ENCODE results near the gene TYSND1. TPM values are rescaled to one million over a fixed set of nuclear protein-coding genes. Genes with fewer than 3 reads are reported as not detected.

TYSND1 gene
- total RNA-seq, 2 donors from 2014 or later: 8.0 to 13.3 TPM

DNA sequence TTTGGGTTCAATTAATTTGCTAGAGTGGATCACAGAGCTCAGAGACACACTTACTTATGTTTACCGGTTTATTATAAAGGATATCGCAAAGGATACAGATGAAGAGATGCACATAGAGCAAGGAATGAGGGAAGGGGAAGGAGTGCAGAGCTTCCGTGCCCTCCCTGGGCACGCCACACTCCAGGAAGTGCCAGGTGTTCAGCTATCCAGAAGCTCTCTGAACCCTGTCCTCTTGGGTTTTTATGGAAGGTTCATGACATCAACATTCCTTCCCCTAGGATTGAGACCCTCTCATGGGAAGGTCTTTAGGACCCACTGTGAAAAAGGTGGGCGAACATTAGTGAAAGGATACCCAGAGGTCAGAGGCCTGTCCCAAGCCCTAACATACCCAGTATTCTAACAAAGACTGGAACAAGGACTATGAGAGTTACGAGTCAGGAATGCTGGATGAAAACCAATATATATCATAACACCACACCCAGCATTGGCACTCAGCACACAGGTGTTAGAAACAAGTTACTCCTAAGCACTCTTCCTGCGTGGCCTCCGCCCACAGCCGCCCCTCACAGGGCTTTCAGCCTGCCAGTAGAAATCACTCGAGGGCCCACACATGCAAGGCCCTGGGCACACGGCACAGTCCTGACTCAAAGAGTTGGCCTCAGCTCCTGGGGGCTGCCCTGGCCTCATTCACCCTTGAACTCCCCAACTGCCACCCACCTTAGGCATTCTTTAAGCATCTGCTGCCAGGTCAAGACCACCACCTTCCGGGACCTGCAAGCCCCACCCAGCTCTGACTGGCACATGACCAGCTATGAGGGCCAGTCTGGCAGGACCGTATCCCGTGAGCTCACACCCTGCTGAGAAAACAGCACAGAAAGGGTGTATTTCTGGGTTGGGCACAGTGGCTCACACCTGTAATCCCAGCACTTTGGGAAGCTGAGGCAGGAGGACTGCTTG is 8.3 kb downstream of the TYSND1 start:
- Mint-ChIP-seq H3K4me1 (ENCODE audit: low read depth in 2 of 2) (peaks cover 13 to 20% of the 10 kb centered on the region in 2 donors), H3K36me3 (no peaks in the 10 kb centered on the region), H3K4me3 (no peak overlapping the region), H3K27me3 (no peaks in the 10 kb centered on the region), H3K9me3 (no peaks in the 10 kb centered on the region), H3K27ac (no peak overlapping the region)
- DNase-seq (ENCODE audit: low spot score) (no peak), ATAC-seq (no peak)

DNA sequence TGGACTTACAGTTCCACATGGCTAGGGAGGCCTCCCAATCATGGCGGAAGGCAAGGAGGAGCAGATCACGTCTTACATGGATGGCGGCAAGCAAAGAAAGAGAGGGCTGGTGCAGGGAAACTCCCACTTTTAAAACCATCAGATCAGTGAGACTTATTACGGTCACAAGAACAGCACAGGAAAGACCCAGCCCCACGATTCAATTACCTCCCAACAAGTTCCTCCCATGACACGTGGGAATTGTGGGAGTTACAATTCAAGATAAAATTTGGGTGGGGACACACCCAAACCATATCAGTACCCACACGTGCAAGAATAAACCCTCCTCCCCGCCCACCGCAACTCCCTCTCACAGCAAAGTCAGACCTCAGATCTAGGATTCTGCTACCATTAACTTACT is 9.4 kb downstream of the TYSND1 start:
- H3K4me3 Mint-ChIP-seq: no peak overlapping the region
- H3K27ac Mint-ChIP-seq: no peak overlapping the region
- ATAC-seq: no peak
- H3K36me3 Mint-ChIP-seq: no peaks in the 10 kb centered on the region
- peaks cover 21 to 22% of the 10 kb centered on the region in 2 donors for H3K4me1 Mint-ChIP-seq (ENCODE audit: low read depth in 2 of 2)
- H3K9me3 Mint-ChIP-seq: no peaks in the 10 kb centered on the region
- no peak for DNase-seq (ENCODE audit: low spot score)
- no peaks in the 10 kb centered on the region for H3K27me3 Mint-ChIP-seq

DNA sequence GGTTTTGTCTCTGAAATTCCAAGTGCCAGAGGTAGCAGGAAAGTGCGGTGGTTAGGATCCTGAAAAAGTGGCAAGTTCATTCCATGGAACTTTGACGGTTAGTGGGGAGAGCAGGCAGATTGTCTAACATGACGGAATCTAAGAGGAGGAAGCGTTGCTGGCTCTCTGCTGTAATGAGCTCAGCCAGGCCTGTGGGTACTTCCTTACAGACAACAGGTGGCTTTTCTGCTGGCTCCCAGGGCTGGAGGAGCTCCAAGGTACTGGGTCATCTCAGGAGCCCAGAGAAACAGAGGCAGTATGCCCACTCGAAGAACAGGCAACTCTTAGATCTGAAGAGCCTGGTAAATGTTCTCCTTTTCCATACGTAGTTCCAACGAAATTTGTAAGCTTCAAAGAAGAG is 10.8 kb downstream of the TYSND1 start:
- Mint-ChIP-seq H3K27ac (no peak overlapping the region), H3K4me1 (ENCODE audit: low read depth in 2 of 2) (peaks cover 26 to 29% of the 10 kb centered on the region in 2 donors), H3K4me3 (no peak overlapping the region), H3K27me3 (no peaks in the 10 kb centered on the region), H3K36me3 (no peaks in the 10 kb centered on the region), H3K9me3 (no peaks in the 10 kb centered on the region)
- ATAC-seq (no peak), DNase-seq (ENCODE audit: low spot score) (no peak)

DNA sequence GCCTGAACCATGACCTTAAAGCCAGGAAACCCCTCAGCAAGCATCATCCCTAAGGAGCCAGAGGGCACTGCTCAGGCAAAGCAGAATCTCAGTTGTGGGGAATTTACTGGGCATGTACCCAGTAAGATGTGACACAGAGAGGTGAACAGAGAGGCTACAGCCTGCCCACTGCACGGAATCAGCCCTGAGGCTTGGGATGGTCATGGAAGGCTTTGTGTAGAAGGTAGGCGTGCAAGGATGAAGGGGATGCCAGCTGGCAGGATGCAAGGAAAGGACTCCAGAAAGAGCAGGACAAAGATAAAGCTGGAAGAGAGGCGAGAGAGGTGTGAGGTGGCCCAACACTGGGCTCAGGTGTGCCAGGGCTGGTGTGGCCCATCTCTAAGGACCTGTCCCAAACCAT is 11.5 kb downstream of the TYSND1 start:
- Mint-ChIP-seq H3K27ac (no peak overlapping the region), H3K4me1 (ENCODE audit: low read depth in 2 of 2) (peaks cover 26 to 35% of the 10 kb centered on the region in 2 donors), H3K27me3 (no peaks in the 10 kb centered on the region), H3K9me3 (no peaks in the 10 kb centered on the region), H3K36me3 (no peaks in the 10 kb centered on the region), H3K4me3 (no peak overlapping the region)
- ATAC-seq: no peak
- no peak for DNase-seq (ENCODE audit: low spot score)

DNA sequence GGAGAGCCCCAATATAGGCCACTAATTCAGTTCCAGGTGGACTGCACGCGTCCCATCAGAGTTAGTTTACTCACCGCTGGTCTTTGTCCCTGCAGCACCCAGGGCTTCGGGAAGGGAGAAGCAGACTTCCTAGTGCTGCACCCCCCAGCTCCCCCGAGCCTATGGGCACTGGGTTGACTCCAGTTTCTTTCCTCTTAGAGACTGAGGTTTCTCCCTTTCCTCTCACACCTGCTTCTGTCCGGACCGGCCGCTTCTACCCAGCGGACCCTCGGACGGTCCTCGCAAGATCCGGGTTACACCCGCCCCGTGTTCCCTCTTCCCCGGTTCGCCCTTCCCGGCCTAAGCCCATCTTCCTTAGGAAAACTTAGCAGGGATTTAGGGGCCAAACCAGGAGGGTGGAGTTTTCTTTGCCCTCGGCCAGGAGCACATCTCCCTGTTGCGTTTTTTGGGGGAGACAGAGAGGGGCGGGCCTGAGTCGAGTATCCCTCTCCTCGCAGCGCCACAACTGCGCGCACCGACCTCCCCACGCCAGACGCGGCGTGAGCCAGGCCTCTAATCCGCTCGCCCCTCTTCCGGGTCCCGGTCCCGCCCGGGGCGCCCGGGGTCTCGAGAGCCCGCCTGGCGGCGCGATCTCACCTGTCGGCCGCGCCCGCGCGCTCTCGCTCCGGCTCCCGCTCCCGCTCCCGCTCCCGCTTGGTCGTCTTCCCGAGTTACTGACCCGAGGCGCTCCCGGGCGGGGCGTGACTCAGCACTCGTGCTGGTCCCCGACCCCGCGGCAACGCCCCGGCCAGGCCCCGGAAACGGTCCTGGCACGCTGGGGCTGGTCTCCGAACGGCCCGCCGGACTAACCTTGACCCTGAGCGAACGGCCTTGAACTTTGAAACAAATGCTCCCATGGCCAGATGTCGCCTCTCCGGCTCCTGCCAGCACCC is 14.1 kb downstream of the TYSND1 start, which contains the start of gene AIFM2:
AIFM2 (minus strand) TSS at position 728 of the 932 bp plus-strand sequence. CDS start 8,741 bp downstream, outside the sequence.
- H3K4me1 Mint-ChIP-seq (ENCODE audit: low read depth in 2 of 2): peaks cover 21 to 34% of the 10 kb centered on the region in 2 donors

DNA sequence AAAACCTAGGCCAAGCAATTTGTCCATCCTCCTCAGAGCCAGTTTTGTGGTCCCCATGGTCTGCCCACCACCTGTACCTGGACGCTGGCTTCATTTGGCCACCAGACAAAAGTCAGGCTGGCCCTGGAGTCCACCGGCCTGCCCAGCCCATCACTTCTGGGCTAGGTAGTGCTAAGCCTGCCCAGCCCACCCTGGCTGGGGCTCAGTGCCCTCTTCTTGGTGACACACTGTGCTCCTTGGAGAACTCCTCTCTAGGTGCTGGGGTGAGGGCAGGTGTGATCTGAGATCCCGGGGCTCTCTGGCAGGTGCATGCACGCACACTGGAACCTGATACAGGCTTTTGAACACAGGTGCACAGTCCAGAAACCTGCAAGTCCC is 15.0 kb downstream of the TYSND1 start:
- no peaks in the 10 kb centered on the region for H3K36me3 Mint-ChIP-seq

More for the DNA sequence above, 14.1 kb downstream of the TYSND1 start, which contains the start of gene AIFM2:
- Mint-ChIP-seq H3K9me3 (no peaks in the 10 kb centered on the region), H3K36me3 (no peaks in the 10 kb centered on the region), H3K27ac (peak within 1 kb of the TSS; percentile 85 to 93), H3K4me3 (peak within 1 kb of the TSS; percentile 91), H3K27me3 (no peaks in the 10 kb centered on the region)
- ATAC-seq (peak; percentile 81 to 90), DNase-seq (ENCODE audit: low spot score) (peak; percentile 78)

DNA sequence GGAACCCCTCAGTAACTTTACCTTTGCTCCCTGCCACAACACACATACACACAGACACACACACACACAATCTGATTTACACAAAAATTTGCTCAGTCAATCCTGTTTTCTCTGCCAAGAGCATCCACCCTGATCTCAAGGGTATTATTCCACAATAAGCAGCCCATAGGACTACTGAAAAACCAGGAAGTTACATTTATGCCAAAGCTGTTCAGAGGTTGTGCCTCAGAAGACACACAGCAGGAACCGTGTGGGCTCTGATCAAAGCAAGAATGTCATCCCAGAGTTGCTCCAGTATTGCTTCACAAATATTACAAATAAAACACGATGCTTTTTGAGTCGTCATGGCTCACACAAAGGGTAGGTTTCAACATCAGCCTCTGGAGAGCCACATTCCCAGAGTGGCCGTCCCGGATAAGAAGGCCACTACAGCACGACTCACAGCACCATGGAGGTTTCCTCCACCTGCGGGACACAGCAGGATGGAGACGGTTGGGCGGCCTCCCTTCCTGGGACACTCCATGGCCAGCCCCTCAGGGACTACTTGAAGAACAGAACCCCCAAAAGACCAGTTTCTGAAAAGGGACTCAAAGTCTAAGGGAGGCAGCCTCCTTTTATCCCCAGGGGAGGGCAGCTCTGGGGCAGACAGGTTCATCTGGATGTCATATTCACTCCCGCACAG is 15.5 kb downstream of the TYSND1 start:
- DNase-seq (ENCODE audit: low spot score): no peak
- ATAC-seq: no peak
- no peak overlapping the region for H3K27ac Mint-ChIP-seq
- no peaks in the 10 kb centered on the region for H3K36me3 Mint-ChIP-seq
- H3K4me1 Mint-ChIP-seq (ENCODE audit: low read depth in 2 of 2): peaks cover 16 to 26% of the 10 kb centered on the region in 2 donors
- no peaks in the 10 kb centered on the region for H3K9me3 Mint-ChIP-seq
- no peak overlapping the region for H3K4me3 Mint-ChIP-seq
- no peaks in the 10 kb centered on the region for H3K27me3 Mint-ChIP-seq

More for the DNA sequence above, 15.0 kb downstream of the TYSND1 start:
- Mint-ChIP-seq H3K27ac (peak overlapping the region; percentile 85 to 93), H3K9me3 (no peaks in the 10 kb centered on the region), H3K4me1 (ENCODE audit: low read depth in 2 of 2) (peaks cover 16 to 26% of the 10 kb centered on the region in 2 donors), H3K27me3 (no peaks in the 10 kb centered on the region), H3K4me3 (peak overlapping the region; percentile 91)
- ATAC-seq (no peak), DNase-seq (ENCODE audit: low spot score) (no peak)

DNA sequence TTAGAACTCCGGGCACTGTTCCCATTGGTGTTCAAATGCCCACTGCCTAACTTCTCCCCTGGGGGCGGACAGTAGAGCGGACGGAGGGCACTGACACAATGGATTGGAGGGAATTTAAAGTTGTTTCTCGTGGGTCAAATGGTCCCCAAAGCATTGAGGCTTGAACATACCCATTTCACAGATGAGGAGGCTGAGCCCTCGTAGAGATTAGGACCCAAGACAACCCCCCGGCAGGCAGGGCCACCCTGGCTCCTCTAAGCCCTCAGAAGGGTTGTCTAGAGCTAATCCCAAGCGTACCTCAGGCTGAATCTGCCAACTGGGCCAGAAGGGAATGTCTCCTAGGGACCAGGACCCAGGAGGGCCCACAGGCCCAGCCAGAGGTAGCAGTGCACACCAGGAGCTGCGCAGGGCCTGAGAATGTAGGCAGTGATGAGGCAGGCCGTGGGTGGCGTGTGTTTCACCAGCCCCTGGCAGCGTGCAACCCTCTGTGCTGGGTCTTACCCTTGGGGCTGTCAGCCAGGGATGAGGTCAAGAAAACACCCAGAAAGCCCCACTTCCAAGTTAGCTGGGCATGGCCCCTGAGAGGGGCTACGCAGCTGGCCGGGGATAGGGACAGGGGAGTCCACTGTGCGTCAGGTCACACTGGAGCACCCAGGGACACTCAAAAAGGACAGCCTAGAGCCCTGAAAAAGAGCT is 19.7 kb downstream of the TYSND1 start:
- ATAC-seq: no peak
- H3K27ac Mint-ChIP-seq: no peak overlapping the region
- DNase-seq (ENCODE audit: low spot score): no peak
- H3K4me1 Mint-ChIP-seq (ENCODE audit: low read depth in 2 of 2): peaks cover under 1 to 27% of the 10 kb centered on the region in 2 donors
- H3K4me3 Mint-ChIP-seq: no peak overlapping the region
- H3K36me3 Mint-ChIP-seq: no peaks in the 10 kb centered on the region
- no peaks in the 10 kb centered on the region for H3K9me3 Mint-ChIP-seq
- no peaks in the 10 kb centered on the region for H3K27me3 Mint-ChIP-seq

DNA sequence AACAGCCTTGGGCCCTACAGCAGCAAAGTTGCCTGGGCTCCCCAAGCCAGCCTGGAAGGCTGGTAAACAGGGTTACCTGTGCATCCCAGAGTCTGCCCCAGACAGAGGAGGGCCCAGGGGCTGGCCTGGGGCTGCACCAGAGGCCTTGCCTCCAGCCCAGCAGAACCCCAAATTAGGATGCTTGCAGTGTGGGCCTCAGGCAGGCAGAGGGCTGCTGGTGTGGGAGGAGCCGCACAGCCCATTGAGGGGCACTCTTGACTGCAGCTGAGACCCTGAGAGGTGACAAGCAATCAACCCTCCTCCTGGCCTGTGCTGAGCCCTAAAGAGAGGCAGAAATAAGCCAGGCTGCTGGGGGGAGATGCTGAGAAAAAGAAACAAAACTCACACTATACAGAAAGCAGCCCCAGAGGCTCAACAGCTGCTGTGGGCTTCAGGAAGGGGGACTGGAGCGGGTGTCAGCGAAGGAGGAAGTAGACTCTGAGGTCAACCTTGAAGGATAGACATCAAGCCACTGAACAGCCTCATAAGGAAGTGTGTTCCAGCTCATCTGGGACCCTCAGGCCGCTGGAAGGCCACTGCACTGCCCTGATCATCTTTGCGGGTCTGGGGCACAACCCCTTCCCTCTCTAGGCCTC is 20.5 kb downstream of the TYSND1 start:
- Mint-ChIP-seq H3K27me3 (no peaks in the 10 kb centered on the region), H3K27ac (no peak overlapping the region), H3K36me3 (no peaks in the 10 kb centered on the region), H3K4me1 (ENCODE audit: low read depth in 2 of 2) (peaks cover 0 to 22% of the 10 kb centered on the region in 2 donors), H3K9me3 (no peaks in the 10 kb centered on the region), H3K4me3 (no peak overlapping the region)
- no peak for DNase-seq (ENCODE audit: low spot score)
- peak in 1 of 2 donors; percentile 32 for ATAC-seq

DNA sequence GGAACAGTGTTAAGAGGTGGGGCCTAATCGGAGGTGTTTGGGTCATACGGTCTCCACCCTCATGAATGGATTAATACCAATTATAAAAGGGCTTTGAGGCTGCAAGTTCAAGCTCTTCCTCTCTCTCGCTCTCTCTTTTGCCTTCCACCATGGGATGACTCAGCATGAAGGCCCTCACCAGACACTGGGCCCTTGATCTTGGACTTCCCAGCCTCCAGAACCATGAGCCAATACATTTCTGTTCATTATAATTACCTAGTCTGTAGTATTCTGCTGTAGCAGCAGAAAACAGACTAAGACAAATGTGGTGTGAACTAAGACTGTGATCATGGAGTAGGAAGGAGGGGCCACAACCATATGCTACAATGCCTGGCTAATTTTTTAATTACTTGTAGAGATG is 21.6 kb downstream of the TYSND1 start:
- Mint-ChIP-seq H3K27ac (no peak overlapping the region), H3K4me3 (no peak overlapping the region), H3K36me3 (no peaks in the 10 kb centered on the region), H3K27me3 (no peaks in the 10 kb centered on the region), H3K9me3 (no peaks in the 10 kb centered on the region), H3K4me1 (ENCODE audit: low read depth in 2 of 2) (peaks cover 0 to 14% of the 10 kb centered on the region in 2 donors)
- ATAC-seq (no peak), DNase-seq (ENCODE audit: low spot score) (no peak)

DNA sequence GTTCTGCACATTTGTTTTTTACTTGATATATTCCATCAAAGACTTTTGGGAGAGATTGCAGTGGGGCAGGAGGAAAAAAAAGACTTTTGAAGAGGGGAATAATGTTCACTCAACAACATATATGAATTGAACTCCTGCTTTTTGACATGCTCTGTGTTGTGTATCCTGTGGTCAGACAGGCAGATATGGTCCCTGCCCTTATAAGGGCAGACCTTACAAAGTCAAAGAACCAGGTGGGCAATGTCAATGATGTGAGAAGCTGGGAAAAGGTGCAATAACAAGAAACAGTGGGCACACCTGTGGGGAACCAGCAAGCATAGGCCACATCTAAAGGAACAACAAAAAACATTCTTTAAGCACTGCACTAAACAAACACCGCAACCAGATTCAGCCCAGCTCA is 22.1 kb downstream of the TYSND1 start:
- no peaks in the 10 kb centered on the region for H3K27me3 Mint-ChIP-seq
- no peak overlapping the region for H3K27ac Mint-ChIP-seq
- no peaks in the 10 kb centered on the region for H3K36me3 Mint-ChIP-seq
- H3K4me3 Mint-ChIP-seq: no peak overlapping the region
- no peaks in the 10 kb centered on the region for H3K9me3 Mint-ChIP-seq
- H3K4me1 Mint-ChIP-seq (ENCODE audit: low read depth in 2 of 2): peaks cover 0 to 14% of the 10 kb centered on the region in 2 donors
- no peak for ATAC-seq
- no peak for DNase-seq (ENCODE audit: low spot score)

DNA sequence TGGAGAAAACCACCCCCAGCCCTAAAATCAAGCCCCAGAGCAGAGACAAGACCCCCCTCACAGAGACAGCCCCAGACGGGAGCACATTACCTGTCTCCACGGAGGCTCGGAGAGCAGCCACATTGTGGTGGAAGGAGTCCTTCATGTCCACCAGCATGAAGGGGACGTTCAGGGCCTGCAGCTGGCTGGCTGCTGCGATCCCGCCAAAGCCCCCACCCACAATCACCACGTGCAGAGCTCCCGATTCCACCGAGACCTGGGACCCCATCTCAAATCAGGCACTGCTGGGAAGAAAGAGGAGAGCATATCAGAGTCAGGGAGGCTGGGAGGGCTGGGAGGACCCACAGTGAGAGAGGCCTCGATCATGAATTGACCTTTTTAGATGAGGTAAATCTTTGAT is 22.7 kb downstream of the TYSND1 start:
- H3K27me3 Mint-ChIP-seq: no peaks in the 10 kb centered on the region
- no peaks in the 10 kb centered on the region for H3K36me3 Mint-ChIP-seq
- ATAC-seq: no peak
- H3K4me3 Mint-ChIP-seq: no peak overlapping the region
- H3K9me3 Mint-ChIP-seq: no peaks in the 10 kb centered on the region
- no peak for DNase-seq (ENCODE audit: low spot score)
- H3K4me1 Mint-ChIP-seq (ENCODE audit: low read depth in 2 of 2): peaks cover 0 to 14% of the 10 kb centered on the region in 2 donors
- no peak overlapping the region for H3K27ac Mint-ChIP-seq
